ENCODE results near the gene PDE11A.

PDE11A gene

GRCh38 chr2:177759443-177759842, 313.1 kb downstream of the PDE11A start:
- DNase-seq (ENCODE audit: insufficient read length), result no peak
- FAIRE-seq, result no peak
- TF ChIP-seq POLR2A (IDR thresholded peaks at IDR 0.05; ENCODE audit: low read depth, low read length), result no peak
- TF ChIP-seq TAF1 (IDR thresholded peaks at IDR 0.05; ENCODE audit: borderline replicate concordance, low read depth, low read length), result no peak
- no peak for TF ChIP-seq POLR2AphosphoS5 (IDR thresholded peaks at IDR 0.05; ENCODE audit: low read depth, low read length)

GRCh38 chr2:177758591-177759371, 313.8 kb downstream of the PDE11A start:
- TF ChIP-seq POLR2AphosphoS5 (IDR thresholded peaks at IDR 0.05; ENCODE audit: low read depth, low read length) (no peak), TAF1 (IDR thresholded peaks at IDR 0.05; ENCODE audit: borderline replicate concordance, low read depth, low read length) (no peak), POLR2A (IDR thresholded peaks at IDR 0.05; ENCODE audit: low read depth, low read length) (no peak)
- DNase-seq (ENCODE audit: insufficient read length), result no peak
- no peak for FAIRE-seq

- TF ChIP-seq POLR2AphosphoS5 (IDR thresholded peaks at IDR 0.05; ENCODE audit: low read depth, low read length) (no peak), TAF1 (IDR thresholded peaks at IDR 0.05; ENCODE audit: borderline replicate concordance, low read depth, low read length) (no peak), POLR2A (IDR thresholded peaks at IDR 0.05; ENCODE audit: low read depth, low read length) (no peak)
- FAIRE-seq (no peak), DNase-seq (ENCODE audit: insufficient read length) (no peak)
Measured at GRCh38 chr2:177756336-177756735, 316.2 kb downstream of the PDE11A start.

DNA sequence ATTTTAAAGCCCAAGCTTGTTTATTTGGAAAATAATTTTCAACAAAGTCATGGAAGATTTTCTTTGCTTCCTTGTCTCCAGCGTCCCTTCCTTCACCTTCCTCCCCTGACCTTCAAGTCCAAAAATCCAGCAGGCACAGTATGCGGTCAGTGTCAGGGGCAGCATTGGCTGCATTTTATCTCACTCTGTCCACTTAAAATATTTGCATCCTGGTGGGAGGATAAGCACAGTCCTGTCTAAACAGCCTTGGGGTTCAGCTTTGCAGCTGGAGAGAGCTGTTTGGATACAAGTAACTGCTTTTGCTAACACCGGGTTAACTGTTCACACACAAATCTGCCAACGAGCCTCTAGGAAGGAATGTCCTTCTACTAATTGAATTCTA, 318.1 kb downstream of the PDE11A start:
- FAIRE-seq (no peak), DNase-seq (ENCODE audit: insufficient read length) (no peak)
- TF ChIP-seq POLR2AphosphoS5 (IDR thresholded peaks at IDR 0.05; ENCODE audit: low read depth, low read length) (no peak), POLR2A (IDR thresholded peaks at IDR 0.05; ENCODE audit: low read depth, low read length) (no peak), TAF1 (IDR thresholded peaks at IDR 0.05; ENCODE audit: borderline replicate concordance, low read depth, low read length) (no peak)

DNA sequence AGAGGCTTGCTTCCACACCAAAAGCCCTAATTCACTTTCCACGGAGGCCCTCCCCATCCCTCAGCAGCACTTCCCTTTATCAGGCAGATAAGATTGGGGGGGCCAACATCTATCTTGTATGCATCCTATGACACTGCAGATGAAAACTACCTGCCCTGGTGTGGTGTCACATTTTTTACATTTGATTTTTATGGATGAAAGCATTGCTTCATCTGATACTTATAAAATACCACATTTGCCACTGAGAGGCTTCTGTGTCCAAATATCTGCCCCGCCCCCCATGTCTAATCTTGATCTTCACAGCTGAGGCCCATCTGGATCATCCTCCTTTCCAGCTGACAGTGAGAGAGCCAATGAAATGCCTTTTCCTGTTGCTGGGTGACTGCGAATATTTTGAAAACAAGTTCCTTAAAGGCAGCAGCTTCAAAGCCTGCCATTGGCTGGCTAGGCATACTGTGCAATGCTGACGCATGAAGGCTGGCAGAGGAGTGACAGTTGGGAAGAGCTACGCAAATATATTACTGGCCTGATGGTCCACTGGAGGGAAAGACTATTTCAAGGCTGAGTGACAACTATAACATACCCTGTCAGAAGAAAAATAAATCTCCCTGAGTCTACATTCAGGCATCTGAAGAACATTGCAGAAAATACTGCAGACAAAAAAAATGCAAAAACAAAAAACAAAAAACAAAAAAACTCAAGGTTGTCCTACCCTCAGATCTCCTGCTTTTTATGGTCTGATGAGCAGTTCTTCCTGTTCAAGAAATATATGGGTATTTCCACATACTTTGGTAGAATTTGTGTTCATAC, 318.7 kb downstream of the PDE11A start:
- no peak for DNase-seq (ENCODE audit: insufficient read length)

DNA sequence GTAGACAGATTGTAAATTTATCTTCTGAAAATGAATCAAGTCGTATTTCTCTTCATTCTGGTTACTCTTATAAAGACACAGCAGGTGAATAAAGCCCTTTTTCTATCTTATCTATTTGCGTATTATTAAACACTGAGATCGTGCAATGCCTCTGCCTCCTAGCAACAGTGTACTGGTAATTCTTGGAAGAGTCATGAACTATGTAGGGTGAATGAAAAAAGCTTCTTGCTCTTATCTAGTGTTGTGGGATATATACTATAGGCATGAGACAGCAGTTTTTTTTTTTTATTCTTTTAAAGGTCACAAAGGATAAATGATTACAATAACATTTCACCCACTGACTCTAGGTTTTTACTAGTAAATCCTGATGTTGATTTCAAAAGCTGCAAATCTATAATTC, 324.2 kb downstream of the PDE11A start:
- no peak for TF ChIP-seq POLR2AphosphoS5 (IDR thresholded peaks at IDR 0.05; ENCODE audit: low read depth, low read length)
- TF ChIP-seq POLR2A (IDR thresholded peaks at IDR 0.05; ENCODE audit: low read depth, low read length), result no peak
- no peak for TF ChIP-seq TAF1 (IDR thresholded peaks at IDR 0.05; ENCODE audit: borderline replicate concordance, low read depth, low read length)
- DNase-seq (ENCODE audit: insufficient read length) (no peak), FAIRE-seq (no peak)

More for the DNA sequence above, 318.7 kb downstream of the PDE11A start:
- FAIRE-seq, result peak; percentile 38
- TF ChIP-seq TAF1 (IDR thresholded peaks at IDR 0.05; ENCODE audit: borderline replicate concordance, low read depth, low read length), result no peak
- no peak for TF ChIP-seq POLR2AphosphoS5 (IDR thresholded peaks at IDR 0.05; ENCODE audit: low read depth, low read length)
- no peak for TF ChIP-seq POLR2A (IDR thresholded peaks at IDR 0.05; ENCODE audit: low read depth, low read length)

DNA sequence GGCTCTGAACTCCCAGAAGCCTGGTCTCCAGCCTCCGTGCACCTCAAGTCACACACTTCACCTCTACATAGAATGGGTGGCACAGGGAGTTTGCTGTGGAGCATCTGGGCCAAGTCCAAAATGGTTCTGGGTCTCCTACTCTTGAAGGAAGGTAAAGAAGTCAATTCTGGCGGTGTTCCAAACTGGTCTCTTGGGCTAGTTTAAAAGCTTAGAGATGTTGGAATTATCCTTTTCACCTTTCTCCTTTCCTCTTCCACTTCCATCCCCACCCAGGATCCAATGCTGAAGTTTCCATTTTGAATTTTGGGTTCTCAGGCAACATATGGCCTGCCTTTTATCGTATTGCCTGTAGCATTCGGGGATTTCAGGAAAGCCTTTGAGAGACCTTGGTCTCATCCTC, 325.2 kb downstream of the PDE11A start:
- DNase-seq (ENCODE audit: insufficient read length) (no peak), FAIRE-seq (no peak)
- TF ChIP-seq TAF1 (IDR thresholded peaks at IDR 0.05; ENCODE audit: borderline replicate concordance, low read depth, low read length), result no peak
- TF ChIP-seq POLR2A (IDR thresholded peaks at IDR 0.05; ENCODE audit: low read depth, low read length), result no peak
- TF ChIP-seq POLR2AphosphoS5 (IDR thresholded peaks at IDR 0.05; ENCODE audit: low read depth, low read length), result no peak

DNA sequence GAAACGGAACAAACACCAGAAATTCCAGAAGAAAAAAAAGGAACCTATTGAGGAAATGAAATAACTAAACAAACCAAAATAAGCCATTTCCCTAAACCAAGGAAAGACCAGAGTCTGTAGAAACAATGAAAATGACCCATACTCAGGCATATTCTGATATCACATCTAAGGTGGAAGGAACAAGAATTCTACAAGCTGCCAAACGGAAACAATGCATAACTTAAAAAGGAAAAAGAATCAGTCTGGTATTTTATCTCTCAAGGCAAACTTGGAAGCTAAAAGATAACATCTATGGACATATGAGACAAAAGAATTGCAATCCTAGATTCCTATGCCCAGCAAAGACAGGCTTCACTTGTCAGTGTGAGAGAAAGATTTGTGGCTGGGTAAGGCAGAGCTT, 326.2 kb downstream of the PDE11A start:
- FAIRE-seq (no peak), DNase-seq (ENCODE audit: insufficient read length) (no peak)
- TF ChIP-seq POLR2AphosphoS5 (IDR thresholded peaks at IDR 0.05; ENCODE audit: low read depth, low read length), result no peak

DNA sequence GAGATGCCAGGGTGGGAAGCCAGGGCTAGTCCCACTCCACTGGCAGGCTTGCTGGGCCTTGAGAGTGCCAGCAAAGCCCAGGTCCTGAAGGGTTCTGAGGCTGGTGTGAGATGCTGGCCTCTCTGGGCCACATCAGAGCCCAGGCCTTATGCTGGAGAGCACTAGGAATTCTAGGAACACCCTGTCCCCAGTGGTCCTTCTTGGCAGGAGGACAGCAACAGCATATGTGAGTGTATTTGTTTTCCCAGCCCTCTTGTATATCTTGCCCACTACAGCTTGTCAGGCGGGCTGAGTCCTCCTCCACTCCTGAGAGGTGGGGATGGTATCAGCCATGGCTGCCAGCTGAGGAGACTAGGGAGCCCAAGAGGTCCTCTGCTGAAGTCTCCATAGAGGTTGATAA, 327.0 kb downstream of the PDE11A start:
- DNase-seq (ENCODE audit: insufficient read length), result no peak
- FAIRE-seq, result no peak
- no peak for TF ChIP-seq TAF1 (IDR thresholded peaks at IDR 0.05; ENCODE audit: borderline replicate concordance, low read depth, low read length)
- no peak for TF ChIP-seq POLR2A (IDR thresholded peaks at IDR 0.05; ENCODE audit: low read depth, low read length)
- TF ChIP-seq POLR2AphosphoS5 (IDR thresholded peaks at IDR 0.05; ENCODE audit: low read depth, low read length), result no peak

DNA sequence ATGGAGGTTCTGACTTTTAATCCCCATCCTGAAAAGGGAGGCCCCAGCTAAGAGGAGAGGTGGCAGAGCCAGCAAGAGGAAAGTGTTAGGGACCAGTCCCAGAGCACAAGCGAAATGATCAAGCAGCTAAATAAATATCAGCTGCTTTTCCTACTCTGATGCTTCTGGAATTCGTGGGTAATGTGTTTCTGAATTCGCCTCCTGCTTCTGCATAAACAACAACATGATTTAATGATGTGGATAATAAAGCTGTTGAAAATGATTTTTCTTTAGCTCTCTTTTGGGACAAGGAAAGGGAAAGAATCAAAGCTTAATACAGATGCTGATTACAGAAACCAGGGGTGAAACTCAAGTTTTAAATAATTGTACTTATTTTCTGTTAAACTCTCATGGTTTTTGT, 329.7 kb downstream of the PDE11A start:
- DNase-seq (ENCODE audit: insufficient read length) (no peak), FAIRE-seq (no peak)
- no peak for TF ChIP-seq POLR2AphosphoS5 (IDR thresholded peaks at IDR 0.05; ENCODE audit: low read depth, low read length)
- TF ChIP-seq TAF1 (IDR thresholded peaks at IDR 0.05; ENCODE audit: borderline replicate concordance, low read depth, low read length), result no peak
- no peak for TF ChIP-seq POLR2A (IDR thresholded peaks at IDR 0.05; ENCODE audit: low read depth, low read length)

- TF ChIP-seq TAF1 (IDR thresholded peaks at IDR 0.05; ENCODE audit: borderline replicate concordance, low read depth, low read length), result no peak
- no peak for TF ChIP-seq POLR2AphosphoS5 (IDR thresholded peaks at IDR 0.05; ENCODE audit: low read depth, low read length)
- TF ChIP-seq POLR2A (IDR thresholded peaks at IDR 0.05; ENCODE audit: low read depth, low read length), result no peak
- no peak for FAIRE-seq
- no peak for DNase-seq (ENCODE audit: insufficient read length)
Measured at GRCh38 chr2:177741866-177742265, 330.7 kb downstream of the PDE11A start.

GRCh38 chr2:177740700-177741099, 331.9 kb downstream of the PDE11A start:
- no peak for FAIRE-seq
- no peak for TF ChIP-seq POLR2AphosphoS5 (IDR thresholded peaks at IDR 0.05; ENCODE audit: low read depth, low read length)
- TF ChIP-seq POLR2A (IDR thresholded peaks at IDR 0.05; ENCODE audit: low read depth, low read length), result no peak
- TF ChIP-seq TAF1 (IDR thresholded peaks at IDR 0.05; ENCODE audit: borderline replicate concordance, low read depth, low read length), result no peak
- no peak for DNase-seq (ENCODE audit: insufficient read length)

Measured in GM12892 (cell line).